Measurements from ENCODE around the gene CD151.

The CD151 gene

GRCh38 chr11:827897-828192 is 4.9 kb upstream of the CD151 start, which contains the start of gene CRACR2B:
TSS of gene CRACR2B (plus strand) at chr11:827919. CDS start at chr11:828608, 689 bp downstream.
- H3K4me3 ChIP-seq (ENCODE audit: low read depth, low read length): peak within 1 kb of the TSS; percentile 35

GRCh38 chr11:828506-829175 is 4.1 kb upstream of the CD151 start:
- no peak overlapping the region for H3K4me3 ChIP-seq (ENCODE audit: low read depth, low read length)

GRCh38 chr11:829176-829846 is 3.4 kb upstream of the CD151 start:
- peak overlapping the region; percentile 27 for H3K4me3 ChIP-seq (ENCODE audit: low read depth, low read length)

- H3K4me3 ChIP-seq (ENCODE audit: low read depth, low read length): peak overlapping the region; percentile 27
Measured at GRCh38 chr11:829847-830294, 2.9 kb upstream of the CD151 start.

GRCh38 chr11:830295-831117 is 2.2 kb upstream of the CD151 start:
- H3K4me3 ChIP-seq (ENCODE audit: low read depth, low read length): peak overlapping the region; percentile 27

GRCh38 chr11:831118-831864 is 1.5 kb upstream of the CD151 start:
- no peak overlapping the region for H3K4me3 ChIP-seq (ENCODE audit: low read depth, low read length)

GRCh38 chr11:831961-832528 is 707 bp upstream of the CD151 start:
- peak overlapping the region; percentile 22 for H3K4me3 ChIP-seq (ENCODE audit: low read depth, low read length)

- H3K4me3 ChIP-seq (ENCODE audit: low read depth, low read length): peak overlapping the region; percentile 57
Measured at GRCh38 chr11:833114-833791, 501 bp downstream of the CD151 start.

GRCh38 chr11:833849-834311 is 1.1 kb downstream of the CD151 start:
- peak overlapping the region; percentile 57 for H3K4me3 ChIP-seq (ENCODE audit: low read depth, low read length)

- H3K4me3 ChIP-seq (ENCODE audit: low read depth, low read length): no peak overlapping the region
Measured at GRCh38 chr11:834371-835316, 1.9 kb downstream of the CD151 start.

GRCh38 chr11:836274-836673 is 3.5 kb downstream of the CD151 start:
- H3K4me3 ChIP-seq (ENCODE audit: low read depth, low read length): no peak overlapping the region

GRCh38 chr11:836700-837099 is 3.9 kb downstream of the CD151 start:
- no peak overlapping the region for H3K4me3 ChIP-seq (ENCODE audit: low read depth, low read length)

- H3K4me3 ChIP-seq (ENCODE audit: low read depth, low read length): no peak overlapping the region
Measured at GRCh38 chr11:837189-837989, 4.6 kb downstream of the CD151 start.

GRCh38 chr11:837990-838307 is 5.2 kb downstream of the CD151 start:
- no peak overlapping the region for H3K4me3 ChIP-seq (ENCODE audit: low read depth, low read length)

GRCh38 chr11:838441-839279 is 5.9 kb downstream of the CD151 start:
- no peak overlapping the region for H3K4me3 ChIP-seq (ENCODE audit: low read depth, low read length)

- peak overlapping the region; percentile 4 for H3K4me3 ChIP-seq (ENCODE audit: low read depth, low read length)
Measured at GRCh38 chr11:839280-839623, 6.5 kb downstream of the CD151 start.

- H3K4me3 ChIP-seq (ENCODE audit: low read depth, low read length): no peak overlapping the region
Measured at GRCh38 chr11:839875-840617, 7.3 kb downstream of the CD151 start.

Measured in iPS-11a (cell line).